Measurements from ENCODE around the gene HRC. TPM values are rescaled to one million over a fixed set of nuclear protein-coding genes. Genes with fewer than 3 reads are reported as not detected.

The HRC gene
- total RNA-seq, 1 donor from 2014 or later = not detected

- DNase-seq (ENCODE audit: low spot score) = peak; percentile 73
- H3K36me3 Mint-ChIP-seq (ENCODE audit: low read depth) = peaks cover 5% of the 10 kb centered on the region
- H3K9me3 Mint-ChIP-seq = no peaks in the 10 kb centered on the region
- H3K4me1 Mint-ChIP-seq (ENCODE audit: low read depth) = peaks cover 14% of the 10 kb centered on the region
- H3K27ac Mint-ChIP-seq = peak within 1 kb of the TSS; percentile 60
- intact Hi-C loops (cut with micrococcal nuclease) = loop anchor here (5.0 kb wide), 1 partner anchor 33 kb away; no protein-coding TSS in a partner anchor
- H3K27me3 Mint-ChIP-seq (ENCODE audit: low read depth) = no peaks in the 10 kb centered on the region
- peak within 1 kb of the TSS; percentile 81 for H3K4me3 Mint-ChIP-seq (ENCODE audit: low read depth)
Measured at GRCh38 chr19:49113762-49114629, 41.2 kb downstream of the HRC start, which contains the start of gene LIN7B. TSS of gene LIN7B (plus strand) at chr19:49114370. CDS start at chr19:49114405, 35 bp downstream.

- Mint-ChIP-seq H3K27ac (no peak overlapping the region), H3K27me3 (ENCODE audit: low read depth) (no peaks in the 10 kb centered on the region), H3K4me1 (ENCODE audit: low read depth) (peaks cover 9% of the 10 kb centered on the region), H3K9me3 (no peaks in the 10 kb centered on the region), H3K36me3 (ENCODE audit: low read depth) (peaks cover 26% of the 10 kb centered on the region), H3K4me3 (ENCODE audit: low read depth) (no peak overlapping the region)
- intact Hi-C loops (cut with micrococcal nuclease) = loop anchor here (5.0 kb wide), 1 partner anchor 36 kb away; no protein-coding TSS in a partner anchor
- no peak for DNase-seq (ENCODE audit: low spot score)
Measured at GRCh38 chr19:49111218-49111998, 43.8 kb downstream of the HRC start.

GRCh38 chr19:49110567-49110966 is 44.6 kb downstream of the HRC start:
- no peaks in the 10 kb centered on the region for H3K9me3 Mint-ChIP-seq
- H3K4me1 Mint-ChIP-seq (ENCODE audit: low read depth) = peaks cover 9% of the 10 kb centered on the region
- no peak for DNase-seq (ENCODE audit: low spot score)
- H3K27ac Mint-ChIP-seq = no peak overlapping the region
- H3K27me3 Mint-ChIP-seq (ENCODE audit: low read depth) = no peaks in the 10 kb centered on the region
- intact Hi-C loops (cut with micrococcal nuclease) = loop anchor here (5.0 kb wide), 1 partner anchor 37 kb away; no protein-coding TSS in a partner anchor
- no peak overlapping the region for H3K4me3 Mint-ChIP-seq (ENCODE audit: low read depth)
- peaks cover 34% of the 10 kb centered on the region for H3K36me3 Mint-ChIP-seq (ENCODE audit: low read depth)

- no peak for DNase-seq (ENCODE audit: low spot score)
- Mint-ChIP-seq H3K9me3 (no peaks in the 10 kb centered on the region), H3K4me3 (ENCODE audit: low read depth) (no peak overlapping the region), H3K36me3 (ENCODE audit: low read depth) (peaks cover 43% of the 10 kb centered on the region), H3K27ac (no peak overlapping the region), H3K4me1 (ENCODE audit: low read depth) (peaks cover 6% of the 10 kb centered on the region), H3K27me3 (ENCODE audit: low read depth) (no peaks in the 10 kb centered on the region)
- intact Hi-C loops (cut with micrococcal nuclease) = loop anchor here (5.0 kb wide), 1 partner anchor 38 kb away; no protein-coding TSS in a partner anchor
Measured at GRCh38 chr19:49109569-49110233, 45.5 kb downstream of the HRC start.

GRCh38 chr19:49109051-49109450 is 46.1 kb downstream of the HRC start:
- H3K4me3 Mint-ChIP-seq (ENCODE audit: low read depth) = no peak overlapping the region
- H3K27me3 Mint-ChIP-seq (ENCODE audit: low read depth) = no peaks in the 10 kb centered on the region
- peaks cover 48% of the 10 kb centered on the region for H3K36me3 Mint-ChIP-seq (ENCODE audit: low read depth)
- intact Hi-C loops (cut with micrococcal nuclease) = no loop called here
- peaks cover 6% of the 10 kb centered on the region for H3K4me1 Mint-ChIP-seq (ENCODE audit: low read depth)
- H3K9me3 Mint-ChIP-seq = no peaks in the 10 kb centered on the region
- no peak overlapping the region for H3K27ac Mint-ChIP-seq
- no peak for DNase-seq (ENCODE audit: low spot score)

- Mint-ChIP-seq H3K36me3 (ENCODE audit: low read depth) (peaks cover 55% of the 10 kb centered on the region), H3K4me1 (ENCODE audit: low read depth) (no peaks in the 10 kb centered on the region), H3K27ac (no peak overlapping the region), H3K9me3 (no peaks in the 10 kb centered on the region), H3K4me3 (ENCODE audit: low read depth) (no peak overlapping the region), H3K27me3 (ENCODE audit: low read depth) (no peaks in the 10 kb centered on the region)
- no peak for DNase-seq (ENCODE audit: low spot score)
- intact Hi-C loops (cut with micrococcal nuclease) = no loop called here
Measured at GRCh38 chr19:49107625-49108459, 47.4 kb downstream of the HRC start.

GRCh38 chr19:49106648-49107135 is 48.5 kb downstream of the HRC start:
- H3K27me3 Mint-ChIP-seq (ENCODE audit: low read depth) = no peaks in the 10 kb centered on the region
- peak; percentile 46 for DNase-seq (ENCODE audit: low spot score)
- no peaks in the 10 kb centered on the region for H3K4me1 Mint-ChIP-seq (ENCODE audit: low read depth)
- no peak overlapping the region for H3K27ac Mint-ChIP-seq
- no peak overlapping the region for H3K4me3 Mint-ChIP-seq (ENCODE audit: low read depth)
- no peaks in the 10 kb centered on the region for H3K9me3 Mint-ChIP-seq
- intact Hi-C loops (cut with micrococcal nuclease) = no loop called here
- peaks cover 63% of the 10 kb centered on the region for H3K36me3 Mint-ChIP-seq (ENCODE audit: low read depth)

- peaks cover 81% of the 10 kb centered on the region for H3K36me3 Mint-ChIP-seq (ENCODE audit: low read depth)
Measured at GRCh38 chr19:49104229-49104864, 50.8 kb downstream of the HRC start.

GRCh38 chr19:49103331-49104085 is 51.7 kb downstream of the HRC start:
- Mint-ChIP-seq H3K4me3 (ENCODE audit: low read depth) (no peak overlapping the region), H3K27ac (no peak overlapping the region), H3K36me3 (ENCODE audit: low read depth) (peaks cover 81% of the 10 kb centered on the region), H3K27me3 (ENCODE audit: low read depth) (no peaks in the 10 kb centered on the region), H3K4me1 (ENCODE audit: low read depth) (no peaks in the 10 kb centered on the region), H3K9me3 (no peaks in the 10 kb centered on the region)
- no peak for DNase-seq (ENCODE audit: low spot score)
- intact Hi-C loops (cut with micrococcal nuclease) = no loop called here

More at GRCh38 chr19:49104229-49104864, 50.8 kb downstream of the HRC start:
- intact Hi-C loops (cut with micrococcal nuclease) = no loop called here
- no peak for DNase-seq (ENCODE audit: low spot score)
- H3K9me3 Mint-ChIP-seq = no peaks in the 10 kb centered on the region
- H3K27me3 Mint-ChIP-seq (ENCODE audit: low read depth) = no peaks in the 10 kb centered on the region
- H3K27ac Mint-ChIP-seq = no peak overlapping the region
- H3K4me1 Mint-ChIP-seq (ENCODE audit: low read depth) = no peaks in the 10 kb centered on the region
- H3K4me3 Mint-ChIP-seq (ENCODE audit: low read depth) = no peak overlapping the region

GRCh38 chr19:49102303-49102702 is 52.9 kb downstream of the HRC start:
- no peak for DNase-seq (ENCODE audit: low spot score)
- H3K27me3 Mint-ChIP-seq (ENCODE audit: low read depth) = no peaks in the 10 kb centered on the region
- H3K36me3 Mint-ChIP-seq (ENCODE audit: low read depth) = peaks cover 87% of the 10 kb centered on the region
- H3K27ac Mint-ChIP-seq = no peak overlapping the region
- intact Hi-C loops (cut with micrococcal nuclease) = no loop called here
- H3K4me3 Mint-ChIP-seq (ENCODE audit: low read depth) = no peak overlapping the region
- peaks cover 1% of the 10 kb centered on the region for H3K4me1 Mint-ChIP-seq (ENCODE audit: low read depth)
- no peaks in the 10 kb centered on the region for H3K9me3 Mint-ChIP-seq

Data from activated T-helper 2 cell treated with anti-CD3 and anti-CD28 coated beads, Interferon-gamma antibody, Interleukin-2, Interleukin-4, amounts not matched to agents 10 μg/mL and 5 μg/mL and 100 μg/mL, durations not matched to agents 14 hours and 24 hours and 36 hours (primary cell).